GM12892 (cell line): ENCODE results near the gene PDE7B.

ENCODE experiments used
- POLR2A ChIP-seq: IDR thresholded peaks from 2 replicates; pipeline ENCODE4 v1.6.1; 2011; ENCODE audit warnings: low read depth, low read length, control low read depth
- TAF1 ChIP-seq: IDR thresholded peaks from 2 replicates; pipeline ENCODE4 v1.6.1; 2011; ENCODE audit warnings: low read depth, mild to moderate bottlenecking, control low read depth, low read length, borderline replicate concordance

GRCh38 chr6:136161950-136162349 is 310.4 kb downstream of the PDE7B start:
- TF ChIP-seq TAF1: no peak
- TF ChIP-seq POLR2A: no peak
